ENCODE measurements around the gene ADAMTSL4. TPM values are rescaled to one million over a fixed set of nuclear protein-coding genes. Genes with fewer than 3 reads are reported as not detected.
A peak's percentile ranks its signal among the peaks of the same experiment; 100 is the strongest.

ADAMTSL4 gene
- total RNA-seq (0.80 TPM), polyA plus RNA-seq (17.9 TPM)
- long read RNA-seq, donor 1, result 0 reads
- long read RNA-seq, donor 2, partial matches to known transcripts, result 0 of 1 reads
- long read RNA-seq, donor 2, other reads (novel, unspliced or antisense), result 0 of 1 reads
- long read RNA-seq, donor 3, partial matches to known transcripts, result 0 of 1 reads
- long read RNA-seq, donor 3, other reads (novel, unspliced or antisense), result 0 of 1 reads
- long read RNA-seq, donor 4, result 0 reads
- long read RNA-seq, donor 5, result 0 reads
- long read RNA-seq, donor 6, result 0 reads
- long read RNA-seq, donor 7, result 0 reads
- long read RNA-seq, donor 8, result 0 reads
- long read RNA-seq, donor 9, result 0 reads
- long read RNA-seq, donor 10, result 0 reads

DNA sequence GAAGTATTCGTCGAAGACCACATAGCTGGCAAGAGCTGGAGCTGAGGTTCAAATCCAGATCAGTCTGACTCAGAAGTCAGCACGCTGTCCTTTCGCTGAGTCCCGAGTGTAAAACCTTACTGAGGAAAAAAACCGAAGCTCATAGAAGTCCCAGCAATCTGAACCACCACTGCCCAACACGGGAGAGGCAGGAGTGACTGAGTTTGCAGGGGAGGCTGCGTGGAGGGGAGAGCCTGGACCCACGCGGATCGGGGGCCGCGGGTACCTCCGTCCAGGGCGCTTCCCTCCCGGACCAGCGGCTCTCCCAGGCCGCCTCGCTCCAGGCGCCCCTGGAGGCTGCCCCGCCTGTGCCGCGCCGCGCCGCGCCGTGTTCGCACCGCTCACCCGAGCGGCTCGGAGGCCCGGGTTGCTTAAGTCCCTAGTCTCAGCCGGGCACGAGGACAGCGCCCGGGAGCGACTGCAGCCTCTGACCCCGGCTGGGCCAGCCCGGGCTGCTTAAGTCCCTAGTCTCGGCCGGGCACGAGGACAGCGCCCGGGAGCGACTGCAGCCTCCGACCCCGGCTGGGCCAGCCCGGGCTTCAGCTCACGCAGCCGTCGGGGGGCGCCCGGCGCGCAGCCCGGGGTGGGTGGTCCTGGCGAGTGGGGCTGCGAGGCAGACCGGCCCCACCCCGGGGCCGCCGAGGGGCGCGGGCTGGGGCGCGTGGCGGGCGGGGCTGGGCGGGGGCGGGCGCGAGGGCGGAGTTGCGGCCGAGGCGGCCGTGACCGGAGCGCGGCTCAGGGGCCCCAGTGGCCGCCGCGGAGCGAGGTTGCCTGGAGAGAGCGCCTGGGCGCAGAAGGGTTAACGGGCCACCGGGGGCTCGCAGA is at the start of gene ADAMTSL4:
TSS of gene ADAMTSL4 (plus strand) at position 777 of the 864 bp plus-strand sequence. CDS start 2,881 bp downstream, outside the sequence.
- Histone ChIP-seq H3K27me3 (ENCODE audit: control insufficient read depth in 2 of 2, insufficient read depth in 1 of 2, low read length in 1 of 2) (peaks cover 25 to 76% of the 10 kb centered on the region in 2 donors), H3K9me3 (ENCODE audit: control insufficient read depth in 2 of 2, insufficient read depth in 1 of 2, low read length in 1 of 2) (no peaks in the 10 kb centered on the region), H3K4me1 (ENCODE audit: control insufficient read depth in 2 of 2, insufficient read depth in 2 of 2, low read length in 2 of 2) (peaks cover 16 to 31% of the 10 kb centered on the region in 2 donors), H3K27ac (ENCODE audit: low read depth in 1 of 2, low read length in 1 of 2) (peak within 1 kb of the TSS in 1 of 2 donors; percentile 42), H3K4me3 (ENCODE audit: low read length in 2 of 2) (peak within 1 kb of the TSS; percentile 16 to 55), H3K36me3 (ENCODE audit: control insufficient read depth in 2 of 2, insufficient read depth in 2 of 2, low read length in 1 of 2) (no peaks in the 10 kb centered on the region)
- under 1% methylated on average over 91 of the region's 91 CpGs for WGBS
- peak in 1 of 9 donors; percentile 47 for DNase-seq (ENCODE audit: low read depth in 6 of 9, low spot score in 9 of 9)

DNA sequence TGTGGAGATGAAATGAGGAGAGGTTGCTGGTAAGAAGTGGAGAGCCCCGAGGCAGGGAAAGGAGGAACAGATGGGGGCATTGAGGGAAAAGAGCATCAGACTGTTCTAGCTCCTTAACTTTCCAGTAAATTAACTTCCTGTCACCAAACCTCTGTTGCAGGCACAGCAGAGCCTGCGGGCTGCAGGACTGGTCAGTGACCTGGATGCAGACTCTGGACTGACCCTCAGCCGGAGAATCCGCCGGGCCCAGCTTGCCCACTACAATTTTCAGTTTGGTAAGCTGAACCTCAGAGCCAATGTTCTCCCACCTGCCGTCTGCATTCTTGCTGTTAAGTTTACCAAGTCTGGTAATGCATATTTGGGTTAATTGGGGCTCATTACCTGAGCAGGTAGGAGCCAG is 43.8 kb upstream of the ADAMTSL4 start:
- WGBS, result 97% methylated on average over 6 of the region's 6 CpGs
- DNase-seq (ENCODE audit: low read depth in 6 of 9, low spot score in 9 of 9), result no peak
- Histone ChIP-seq H3K4me3 (ENCODE audit: low read length in 2 of 2) (no peak overlapping the region), H3K4me1 (ENCODE audit: control insufficient read depth in 2 of 2, insufficient read depth in 2 of 2, low read length in 2 of 2) (no peaks in the 10 kb centered on the region), H3K27ac (ENCODE audit: low read depth in 1 of 2, low read length in 1 of 2) (no peak overlapping the region), H3K36me3 (ENCODE audit: control insufficient read depth in 2 of 2, insufficient read depth in 2 of 2, low read length in 1 of 2) (peaks cover 41 to 44% of the 10 kb centered on the region in 2 donors), H3K9me3 (ENCODE audit: control insufficient read depth in 2 of 2, insufficient read depth in 1 of 2, low read length in 1 of 2) (no peaks in the 10 kb centered on the region), H3K27me3 (ENCODE audit: control insufficient read depth in 2 of 2, insufficient read depth in 1 of 2, low read length in 1 of 2) (no peaks in the 10 kb centered on the region)

DNA sequence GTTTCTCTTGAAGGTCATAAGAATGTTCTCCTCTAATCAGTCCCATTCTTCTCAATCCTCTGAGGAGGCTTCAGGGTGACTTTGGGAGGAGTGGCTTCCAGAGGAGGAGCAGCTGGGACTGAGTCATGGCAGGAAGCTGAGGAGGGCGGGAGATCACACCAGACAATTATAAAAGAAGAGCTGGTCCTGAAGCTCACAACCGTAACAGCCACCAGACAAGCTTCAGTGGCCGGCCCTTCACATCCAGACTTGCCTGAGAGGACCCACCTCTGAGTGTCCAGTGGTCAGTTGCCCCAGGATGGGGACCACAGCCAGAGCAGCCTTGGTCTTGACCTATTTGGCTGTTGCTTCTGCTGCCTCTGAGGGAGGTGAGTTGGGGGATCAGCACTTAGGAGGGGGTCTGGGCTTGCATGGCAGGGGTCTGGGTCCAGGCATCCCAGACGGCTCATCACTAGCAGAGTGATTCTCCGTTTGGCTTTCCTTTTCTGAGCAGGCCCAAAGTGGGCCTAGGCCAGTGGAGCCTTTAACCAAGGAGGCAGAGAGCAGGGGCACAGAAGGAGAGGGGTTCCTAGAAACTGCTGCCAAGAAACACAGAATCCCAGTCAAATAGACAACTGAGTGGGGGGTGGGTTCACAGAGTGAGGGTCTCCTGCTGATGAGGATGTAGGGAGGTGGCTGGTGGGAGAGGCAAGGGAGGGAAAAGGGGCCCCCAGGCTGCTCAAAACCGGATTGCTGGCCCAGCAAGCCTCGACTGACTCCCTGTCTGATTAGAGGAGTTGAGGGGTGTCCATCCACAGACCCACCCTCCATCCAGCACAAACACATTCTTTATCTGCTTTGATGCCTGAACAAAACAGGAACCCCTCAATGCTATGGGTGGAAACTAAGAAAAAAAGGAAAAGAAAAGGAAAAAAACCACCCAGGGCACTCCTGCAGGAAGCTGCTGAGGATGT is 41.0 kb upstream of the ADAMTSL4 start, which contains the start of gene ECM1:
TSS of gene ECM1 (plus strand) at position 198 of the 953 bp plus-strand sequence. CDS start at position 299, 101 bp downstream.
- 87% methylated on average over 7 of the region's 7 CpGs for WGBS
- Histone ChIP-seq H3K27me3 (ENCODE audit: control insufficient read depth in 2 of 2, insufficient read depth in 1 of 2, low read length in 1 of 2) (no peaks in the 10 kb centered on the region), H3K4me3 (ENCODE audit: low read length in 2 of 2) (no peak within 1 kb of the TSS), H3K27ac (ENCODE audit: low read depth in 1 of 2, low read length in 1 of 2) (no peak within 1 kb of the TSS), H3K36me3 (ENCODE audit: control insufficient read depth in 2 of 2, insufficient read depth in 2 of 2, low read length in 1 of 2) (peaks cover 29 to 40% of the 10 kb centered on the region in 2 donors), H3K9me3 (ENCODE audit: control insufficient read depth in 2 of 2, insufficient read depth in 1 of 2, low read length in 1 of 2) (no peaks in the 10 kb centered on the region), H3K4me1 (ENCODE audit: control insufficient read depth in 2 of 2, insufficient read depth in 2 of 2, low read length in 2 of 2) (peaks cover 0 to 4% of the 10 kb centered on the region in 2 donors)
- DNase-seq (ENCODE audit: low read depth in 6 of 9, low spot score in 9 of 9), result no peak

DNA sequence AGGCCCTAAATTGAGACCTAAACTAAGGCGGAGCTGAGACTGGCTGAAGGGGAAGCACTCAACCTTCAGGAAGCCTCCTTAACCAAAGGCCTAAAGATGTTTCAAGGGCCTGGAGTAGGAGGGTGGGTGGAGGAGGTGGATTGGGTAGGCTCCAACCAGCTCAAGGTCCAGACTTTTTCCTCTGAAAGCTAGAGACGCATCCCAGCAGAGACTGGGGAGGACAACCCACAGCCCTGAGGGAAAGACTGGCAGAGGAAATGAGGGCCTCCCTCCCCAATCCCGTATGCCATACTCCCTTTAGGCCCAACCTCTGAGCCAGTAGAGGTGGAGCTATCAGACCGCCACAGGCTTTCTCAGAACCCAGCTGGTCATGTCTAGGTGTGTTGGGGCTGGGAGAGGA is 40.2 kb upstream of the ADAMTSL4 start:
- Histone ChIP-seq H3K9me3 (ENCODE audit: control insufficient read depth in 2 of 2, insufficient read depth in 1 of 2, low read length in 1 of 2) (no peaks in the 10 kb centered on the region), H3K36me3 (ENCODE audit: control insufficient read depth in 2 of 2, insufficient read depth in 2 of 2, low read length in 1 of 2) (peaks cover 29 to 38% of the 10 kb centered on the region in 2 donors), H3K4me3 (ENCODE audit: low read length in 2 of 2) (no peak overlapping the region), H3K27me3 (ENCODE audit: control insufficient read depth in 2 of 2, insufficient read depth in 1 of 2, low read length in 1 of 2) (no peaks in the 10 kb centered on the region), H3K27ac (ENCODE audit: low read depth in 1 of 2, low read length in 1 of 2) (no peak overlapping the region), H3K4me1 (ENCODE audit: control insufficient read depth in 2 of 2, insufficient read depth in 2 of 2, low read length in 2 of 2) (peaks cover 0 to 10% of the 10 kb centered on the region in 2 donors)
- WGBS, result 94% methylated on average over 4 of the region's 4 CpGs
- no peak for DNase-seq (ENCODE audit: low read depth in 6 of 9, low spot score in 9 of 9)

DNA sequence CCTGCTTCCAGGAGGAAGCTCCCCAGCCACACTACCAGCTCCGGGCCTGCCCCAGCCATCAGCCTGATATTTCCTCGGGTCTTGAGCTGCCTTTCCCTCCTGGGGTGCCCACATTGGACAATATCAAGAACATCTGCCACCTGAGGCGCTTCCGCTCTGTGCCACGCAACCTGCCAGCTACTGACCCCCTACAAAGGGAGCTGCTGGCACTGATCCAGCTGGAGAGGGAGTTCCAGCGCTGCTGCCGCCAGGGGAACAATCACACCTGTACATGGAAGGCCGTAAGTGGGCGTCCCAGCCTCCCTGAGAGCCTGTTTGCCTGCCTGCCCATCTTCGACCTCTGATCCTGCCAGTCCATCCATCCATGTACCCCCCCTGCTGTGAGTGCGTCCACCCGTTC is 37.7 kb upstream of the ADAMTSL4 start:
- WGBS, result 97% methylated on average over 12 of the region's 12 CpGs

DNA sequence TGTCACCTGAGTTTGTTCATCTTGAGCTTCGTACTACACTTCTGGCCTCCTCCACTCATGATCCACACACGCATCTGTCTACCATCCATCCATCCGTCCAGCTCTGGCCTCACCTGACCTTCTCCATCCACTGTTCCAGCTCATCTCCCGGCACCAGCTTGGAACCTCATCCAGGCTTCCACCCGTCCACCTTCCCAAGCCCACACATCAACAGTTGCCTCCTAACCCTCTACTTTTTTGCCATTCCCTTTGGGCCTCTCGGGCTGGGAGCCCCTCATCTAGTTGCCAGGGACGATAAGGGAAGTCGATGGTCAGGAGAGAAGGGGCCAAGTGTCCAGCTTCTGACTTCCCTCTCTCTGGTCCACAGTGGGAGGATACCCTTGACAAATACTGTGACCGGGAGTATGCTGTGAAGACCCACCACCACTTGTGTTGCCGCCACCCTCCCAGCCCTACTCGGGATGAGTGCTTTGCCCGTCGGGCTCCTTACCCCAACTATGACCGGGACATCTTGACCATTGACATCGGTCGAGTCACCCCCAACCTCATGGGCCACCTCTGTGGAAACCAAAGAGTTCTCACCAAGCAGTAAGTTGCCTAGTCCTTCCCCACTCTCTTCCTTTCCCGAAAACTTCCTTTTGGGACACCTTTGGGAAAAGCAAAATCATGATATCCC is 37.1 kb upstream of the ADAMTSL4 start:
- Histone ChIP-seq H3K27me3 (ENCODE audit: control insufficient read depth in 2 of 2, insufficient read depth in 1 of 2, low read length in 1 of 2) (peaks cover 0 to 17% of the 10 kb centered on the region in 2 donors), H3K4me1 (ENCODE audit: control insufficient read depth in 2 of 2, insufficient read depth in 2 of 2, low read length in 2 of 2) (peaks cover 0 to 29% of the 10 kb centered on the region in 2 donors), H3K4me3 (ENCODE audit: low read length in 2 of 2) (no peak overlapping the region), H3K27ac (ENCODE audit: low read depth in 1 of 2, low read length in 1 of 2) (no peak overlapping the region), H3K36me3 (ENCODE audit: control insufficient read depth in 2 of 2, insufficient read depth in 2 of 2, low read length in 1 of 2) (peaks cover 0 to 9% of the 10 kb centered on the region in 2 donors), H3K9me3 (ENCODE audit: control insufficient read depth in 2 of 2, insufficient read depth in 1 of 2, low read length in 1 of 2) (no peaks in the 10 kb centered on the region)
- DNase-seq (ENCODE audit: low read depth in 6 of 9, low spot score in 9 of 9), result no peak
- WGBS, result 89% methylated on average over 17 of the region's 17 CpGs

More for the DNA sequence above, 37.7 kb upstream of the ADAMTSL4 start:
- Histone ChIP-seq H3K9me3 (ENCODE audit: control insufficient read depth in 2 of 2, insufficient read depth in 1 of 2, low read length in 1 of 2) (no peaks in the 10 kb centered on the region), H3K27me3 (ENCODE audit: control insufficient read depth in 2 of 2, insufficient read depth in 1 of 2, low read length in 1 of 2) (peaks cover 0 to 15% of the 10 kb centered on the region in 2 donors), H3K36me3 (ENCODE audit: control insufficient read depth in 2 of 2, insufficient read depth in 2 of 2, low read length in 1 of 2) (peaks cover 5 to 15% of the 10 kb centered on the region in 2 donors), H3K4me1 (ENCODE audit: control insufficient read depth in 2 of 2, insufficient read depth in 2 of 2, low read length in 2 of 2) (peaks cover 0 to 28% of the 10 kb centered on the region in 2 donors), H3K27ac (ENCODE audit: low read depth in 1 of 2, low read length in 1 of 2) (no peak overlapping the region), H3K4me3 (ENCODE audit: low read length in 2 of 2) (no peak overlapping the region)
- no peak for DNase-seq (ENCODE audit: low read depth in 6 of 9, low spot score in 9 of 9)

DNA sequence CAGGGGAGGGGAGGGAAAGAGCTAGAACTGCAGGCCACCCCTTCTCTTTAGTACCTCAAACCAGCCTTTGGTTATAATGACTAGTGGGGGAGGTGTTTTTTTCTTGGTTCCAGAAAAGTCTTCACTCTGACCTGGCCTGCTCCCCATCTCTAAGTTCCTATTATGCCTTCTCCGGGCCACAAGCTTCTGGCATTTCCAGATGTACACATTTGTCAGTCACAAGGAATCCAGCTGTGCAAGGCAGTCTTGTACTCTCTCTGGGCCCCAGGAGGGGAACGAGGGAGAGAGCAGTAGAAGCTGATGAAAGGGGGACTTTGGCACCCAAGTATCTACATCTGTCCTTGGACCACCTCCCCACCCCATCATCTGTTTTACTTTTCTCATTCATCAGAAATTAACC is 36.4 kb upstream of the ADAMTSL4 start:
- no peak for DNase-seq (ENCODE audit: low read depth in 6 of 9, low spot score in 9 of 9)
- Histone ChIP-seq H3K9me3 (ENCODE audit: control insufficient read depth in 2 of 2, insufficient read depth in 1 of 2, low read length in 1 of 2) (no peaks in the 10 kb centered on the region), H3K4me1 (ENCODE audit: control insufficient read depth in 2 of 2, insufficient read depth in 2 of 2, low read length in 2 of 2) (peaks cover 0 to 29% of the 10 kb centered on the region in 2 donors), H3K27me3 (ENCODE audit: control insufficient read depth in 2 of 2, insufficient read depth in 1 of 2, low read length in 1 of 2) (peaks cover 0 to 17% of the 10 kb centered on the region in 2 donors), H3K36me3 (ENCODE audit: control insufficient read depth in 2 of 2, insufficient read depth in 2 of 2, low read length in 1 of 2) (peaks cover 0 to 5% of the 10 kb centered on the region in 2 donors), H3K27ac (ENCODE audit: low read depth in 1 of 2, low read length in 1 of 2) (no peak overlapping the region), H3K4me3 (ENCODE audit: low read length in 2 of 2) (no peak overlapping the region)
- 97% methylated on average over 2 of the region's 2 CpGs for WGBS

DNA sequence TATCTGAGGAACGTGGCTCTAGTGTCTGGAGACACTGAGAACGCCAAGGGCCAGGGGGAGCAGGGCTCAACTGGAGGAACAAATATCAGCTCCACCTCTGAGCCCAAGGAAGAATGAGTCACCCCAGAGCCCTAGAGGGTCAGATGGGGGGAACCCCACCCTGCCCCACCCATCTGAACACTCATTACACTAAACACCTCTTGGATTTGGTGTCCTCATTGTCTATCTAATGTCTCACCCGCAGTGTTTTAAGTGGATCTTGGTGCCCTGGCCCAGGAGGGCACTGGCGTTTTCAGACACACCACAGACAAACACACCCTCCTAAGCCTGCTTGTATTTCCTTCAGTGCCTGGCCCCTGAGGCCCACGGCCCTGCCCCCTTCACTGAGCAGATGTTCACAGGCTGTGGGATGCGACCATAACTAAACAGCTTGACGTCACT is 35.8 kb upstream of the ADAMTSL4 start:
- no peaks in the 10 kb centered on the region for H3K9me3 ChIP-seq (ENCODE audit: control insufficient read depth in 2 of 2, insufficient read depth in 1 of 2, low read length in 1 of 2)
- H3K4me1 ChIP-seq (ENCODE audit: control insufficient read depth in 2 of 2, insufficient read depth in 2 of 2, low read length in 2 of 2), result peaks cover 0 to 29% of the 10 kb centered on the region in 2 donors
- H3K4me3 ChIP-seq (ENCODE audit: low read length in 2 of 2), result no peak overlapping the region
- H3K27ac ChIP-seq (ENCODE audit: low read depth in 1 of 2, low read length in 1 of 2), result no peak overlapping the region
- peaks cover 0 to 17% of the 10 kb centered on the region in 2 donors for H3K27me3 ChIP-seq (ENCODE audit: control insufficient read depth in 2 of 2, insufficient read depth in 1 of 2, low read length in 1 of 2)
- WGBS, result 92% methylated on average over 7 of the region's 7 CpGs
- peak in 1 of 9 donors; percentile 37 for DNase-seq (ENCODE audit: low read depth in 6 of 9, low spot score in 9 of 9)
- peaks cover 0 to under 1% of the 10 kb centered on the region in 2 donors for H3K36me3 ChIP-seq (ENCODE audit: control insufficient read depth in 2 of 2, insufficient read depth in 2 of 2, low read length in 1 of 2)

Measured in thymus (tissue), 14 donors.